Panc1 (cell line): ENCODE data around the gene KCNN2.

ENCODE experiments used
- POLR2AphosphoS5 ChIP-seq: IDR thresholded peaks from 2 replicates; pipeline ENCODE4 v1.6.1; 2012; ENCODE audit warnings: mild to moderate bottlenecking, low read depth, low read length, moderate library complexity
- SIN3A ChIP-seq: IDR thresholded peaks from 2 replicates; pipeline ENCODE4 v1.6.1; 2012; ENCODE audit warnings: low read depth, mild to moderate bottlenecking, low read length, moderate library complexity, borderline replicate concordance; ENCODE audit not compliant: insufficient read depth
- TCF7L2 ChIP-seq: IDR thresholded peaks from 2 replicates; pipeline ENCODE4 v1.6.1; 2011; ENCODE audit warnings: mild to moderate bottlenecking, low read depth, low read length, inconsistent platforms
- TF ChIP-seq, protein P1 (sequence below): fragments of 450-650 bp; IDR thresholded peaks from 2 replicates; pipeline ENCODE4 v1.5.1; 2017; ENCODE audit warnings: mild to moderate bottlenecking
- TF ChIP-seq, protein P2 (sequence below), 2 experiments: IDR thresholded peaks; 2 replicates each; pipeline ENCODE4 v1.6.1; 2011 to 2012; ENCODE audit warnings: low read depth in 2 of 2, control low read depth in 1 of 2, low read length in 1 of 2, mild to moderate bottlenecking in 1 of 2, moderate library complexity in 1 of 2; ENCODE audit not compliant: insufficient read depth in 1 of 2

DNA sequence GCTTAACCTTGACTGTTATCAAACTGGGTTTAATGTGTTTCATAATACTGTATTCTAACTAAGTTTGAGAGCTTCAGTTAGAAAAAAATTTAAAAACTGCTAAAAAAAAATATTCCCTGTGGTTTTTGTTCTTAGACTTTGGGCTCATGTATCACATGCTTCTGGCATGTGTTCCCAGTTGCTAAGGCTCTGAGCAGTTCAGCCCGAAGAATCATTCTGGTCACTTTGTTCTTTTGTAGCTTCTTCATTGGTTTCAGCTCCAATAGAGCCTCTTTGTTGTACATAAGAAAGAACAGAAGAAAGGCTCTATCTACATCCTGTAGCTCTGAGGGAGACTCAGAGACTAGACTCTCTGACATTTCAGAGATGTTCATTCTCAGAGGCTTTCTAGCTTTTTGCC is 25.6 kb downstream of the KCNN2 start:
- TF ChIP-seq, protein P1, sequence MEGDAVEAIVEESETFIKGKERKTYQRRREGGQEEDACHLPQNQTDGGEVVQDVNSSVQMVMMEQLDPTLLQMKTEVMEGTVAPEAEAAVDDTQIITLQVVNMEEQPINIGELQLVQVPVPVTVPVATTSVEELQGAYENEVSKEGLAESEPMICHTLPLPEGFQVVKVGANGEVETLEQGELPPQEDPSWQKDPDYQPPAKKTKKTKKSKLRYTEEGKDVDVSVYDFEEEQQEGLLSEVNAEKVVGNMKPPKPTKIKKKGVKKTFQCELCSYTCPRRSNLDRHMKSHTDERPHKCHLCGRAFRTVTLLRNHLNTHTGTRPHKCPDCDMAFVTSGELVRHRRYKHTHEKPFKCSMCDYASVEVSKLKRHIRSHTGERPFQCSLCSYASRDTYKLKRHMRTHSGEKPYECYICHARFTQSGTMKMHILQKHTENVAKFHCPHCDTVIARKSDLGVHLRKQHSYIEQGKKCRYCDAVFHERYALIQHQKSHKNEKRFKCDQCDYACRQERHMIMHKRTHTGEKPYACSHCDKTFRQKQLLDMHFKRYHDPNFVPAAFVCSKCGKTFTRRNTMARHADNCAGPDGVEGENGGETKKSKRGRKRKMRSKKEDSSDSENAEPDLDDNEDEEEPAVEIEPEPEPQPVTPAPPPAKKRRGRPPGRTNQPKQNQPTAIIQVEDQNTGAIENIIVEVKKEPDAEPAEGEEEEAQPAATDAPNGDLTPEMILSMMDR = no peak
- TF ChIP-seq, protein P2, sequence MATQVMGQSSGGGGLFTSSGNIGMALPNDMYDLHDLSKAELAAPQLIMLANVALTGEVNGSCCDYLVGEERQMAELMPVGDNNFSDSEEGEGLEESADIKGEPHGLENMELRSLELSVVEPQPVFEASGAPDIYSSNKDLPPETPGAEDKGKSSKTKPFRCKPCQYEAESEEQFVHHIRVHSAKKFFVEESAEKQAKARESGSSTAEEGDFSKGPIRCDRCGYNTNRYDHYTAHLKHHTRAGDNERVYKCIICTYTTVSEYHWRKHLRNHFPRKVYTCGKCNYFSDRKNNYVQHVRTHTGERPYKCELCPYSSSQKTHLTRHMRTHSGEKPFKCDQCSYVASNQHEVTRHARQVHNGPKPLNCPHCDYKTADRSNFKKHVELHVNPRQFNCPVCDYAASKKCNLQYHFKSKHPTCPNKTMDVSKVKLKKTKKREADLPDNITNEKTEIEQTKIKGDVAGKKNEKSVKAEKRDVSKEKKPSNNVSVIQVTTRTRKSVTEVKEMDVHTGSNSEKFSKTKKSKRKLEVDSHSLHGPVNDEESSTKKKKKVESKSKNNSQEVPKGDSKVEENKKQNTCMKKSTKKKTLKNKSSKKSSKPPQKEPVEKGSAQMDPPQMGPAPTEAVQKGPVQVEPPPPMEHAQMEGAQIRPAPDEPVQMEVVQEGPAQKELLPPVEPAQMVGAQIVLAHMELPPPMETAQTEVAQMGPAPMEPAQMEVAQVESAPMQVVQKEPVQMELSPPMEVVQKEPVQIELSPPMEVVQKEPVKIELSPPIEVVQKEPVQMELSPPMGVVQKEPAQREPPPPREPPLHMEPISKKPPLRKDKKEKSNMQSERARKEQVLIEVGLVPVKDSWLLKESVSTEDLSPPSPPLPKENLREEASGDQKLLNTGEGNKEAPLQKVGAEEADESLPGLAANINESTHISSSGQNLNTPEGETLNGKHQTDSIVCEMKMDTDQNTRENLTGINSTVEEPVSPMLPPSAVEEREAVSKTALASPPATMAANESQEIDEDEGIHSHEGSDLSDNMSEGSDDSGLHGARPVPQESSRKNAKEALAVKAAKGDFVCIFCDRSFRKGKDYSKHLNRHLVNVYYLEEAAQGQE (IDR thresholded peaks at IDR 0.05; ENCODE audit: insufficient read depth in 1 of 2, low read depth in 2 of 2, low read length in 1 of 2) = no peak
- TF ChIP-seq POLR2AphosphoS5 (no peak), TCF7L2 (no peak), SIN3A (no peak)
